ENCODE data around the gene ZNF333. TPM values are rescaled to one million over a fixed set of nuclear protein-coding genes. Genes with fewer than 3 reads are reported as not detected.

The ZNF333 gene
- total RNA-seq, 1 donor from 2014 or later = 19.9 TPM

GRCh38 chr19:14731200-14731599, 41.4 kb downstream of the ZNF333 start:
- Histone ChIP-seq H3K27ac (no peak overlapping the region), H3K9me3 (peaks cover 7% of the 10 kb centered on the region), H3K4me3 (no peak overlapping the region), H3K27me3 (no peaks in the 10 kb centered on the region), H3K4me1 (no peaks in the 10 kb centered on the region), H3K36me3 (no peaks in the 10 kb centered on the region)
- intact Hi-C loops (cut with DNase I) = no loop called here
- TF ChIP-seq POLR2AphosphoS5 (IDR thresholded peaks at IDR 0.05; ENCODE audit: insufficient read depth in 1 of 2, low read depth in 1 of 2) (no peak), POLR2A (IDR thresholded peaks at IDR 0.05) (no peak)
- TF ChIP-seq, protein P1, sequence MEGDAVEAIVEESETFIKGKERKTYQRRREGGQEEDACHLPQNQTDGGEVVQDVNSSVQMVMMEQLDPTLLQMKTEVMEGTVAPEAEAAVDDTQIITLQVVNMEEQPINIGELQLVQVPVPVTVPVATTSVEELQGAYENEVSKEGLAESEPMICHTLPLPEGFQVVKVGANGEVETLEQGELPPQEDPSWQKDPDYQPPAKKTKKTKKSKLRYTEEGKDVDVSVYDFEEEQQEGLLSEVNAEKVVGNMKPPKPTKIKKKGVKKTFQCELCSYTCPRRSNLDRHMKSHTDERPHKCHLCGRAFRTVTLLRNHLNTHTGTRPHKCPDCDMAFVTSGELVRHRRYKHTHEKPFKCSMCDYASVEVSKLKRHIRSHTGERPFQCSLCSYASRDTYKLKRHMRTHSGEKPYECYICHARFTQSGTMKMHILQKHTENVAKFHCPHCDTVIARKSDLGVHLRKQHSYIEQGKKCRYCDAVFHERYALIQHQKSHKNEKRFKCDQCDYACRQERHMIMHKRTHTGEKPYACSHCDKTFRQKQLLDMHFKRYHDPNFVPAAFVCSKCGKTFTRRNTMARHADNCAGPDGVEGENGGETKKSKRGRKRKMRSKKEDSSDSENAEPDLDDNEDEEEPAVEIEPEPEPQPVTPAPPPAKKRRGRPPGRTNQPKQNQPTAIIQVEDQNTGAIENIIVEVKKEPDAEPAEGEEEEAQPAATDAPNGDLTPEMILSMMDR (IDR thresholded peaks at IDR 0.05) = no peak
- DNase-seq (ENCODE audit: extremely low spot score in 2 of 2) = no peak

DNA sequence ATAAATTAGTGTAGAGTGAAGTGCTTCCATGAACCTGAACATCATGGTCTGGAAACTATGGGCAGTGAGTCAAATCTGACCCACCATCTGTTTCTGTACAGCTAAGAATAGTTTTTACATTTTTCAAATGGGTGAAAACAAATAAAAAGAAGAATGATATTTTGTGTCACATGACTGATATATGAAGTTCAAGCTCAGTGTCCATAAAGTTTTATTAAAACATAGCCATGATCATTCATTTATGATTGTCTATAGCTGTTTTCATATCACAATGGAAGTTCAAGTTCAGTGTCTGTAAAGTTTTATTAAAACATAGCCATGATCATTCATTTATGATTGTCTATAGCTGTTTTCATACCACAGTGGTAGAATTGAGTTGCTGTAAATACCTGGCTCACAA, 42.7 kb downstream of the ZNF333 start:
- intact Hi-C loops (cut with DNase I) = no loop called here
- Histone ChIP-seq H3K27me3 (no peaks in the 10 kb centered on the region), H3K4me1 (no peaks in the 10 kb centered on the region), H3K27ac (no peak overlapping the region), H3K9me3 (no peaks in the 10 kb centered on the region), H3K36me3 (no peaks in the 10 kb centered on the region), H3K4me3 (no peak overlapping the region)
- TF ChIP-seq, protein P1 (IDR thresholded peaks at IDR 0.05) = no peak
- TF ChIP-seq POLR2AphosphoS5 (IDR thresholded peaks at IDR 0.05; ENCODE audit: insufficient read depth in 1 of 2, low read depth in 1 of 2) (no peak), POLR2A (IDR thresholded peaks at IDR 0.05) (no peak)
- DNase-seq (ENCODE audit: extremely low spot score in 2 of 2) = no peak

DNA sequence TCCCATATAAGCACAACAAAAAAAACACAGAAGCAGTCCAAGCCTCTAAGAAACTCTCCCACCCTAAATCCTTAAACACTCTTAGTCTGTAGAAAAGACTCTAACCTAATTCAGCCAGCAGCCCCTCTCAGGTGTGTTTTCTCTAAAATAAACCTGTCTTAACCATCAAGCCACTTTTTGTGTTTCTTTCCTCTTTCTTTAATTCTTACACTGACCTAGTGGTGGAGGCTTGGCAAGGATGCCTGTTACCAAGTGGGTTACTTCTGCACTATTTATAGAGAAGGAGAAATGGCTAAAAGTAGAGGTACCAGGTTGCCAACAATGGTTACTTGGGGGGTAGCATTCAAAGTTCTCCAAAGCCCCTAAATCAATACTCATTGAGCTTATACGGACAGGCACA, 43.7 kb downstream of the ZNF333 start:
- no peak for TF ChIP-seq POLR2A (IDR thresholded peaks at IDR 0.05)
- TF ChIP-seq POLR2AphosphoS5 (IDR thresholded peaks at IDR 0.05; ENCODE audit: insufficient read depth in 1 of 2, low read depth in 1 of 2) = no peak
- TF ChIP-seq, protein P1 (IDR thresholded peaks at IDR 0.05) = no peak
- H3K27ac ChIP-seq = no peak overlapping the region
- H3K36me3 ChIP-seq = no peaks in the 10 kb centered on the region
- H3K27me3 ChIP-seq = no peaks in the 10 kb centered on the region
- no peaks in the 10 kb centered on the region for H3K9me3 ChIP-seq
- no peaks in the 10 kb centered on the region for H3K4me1 ChIP-seq
- DNase-seq (ENCODE audit: extremely low spot score in 2 of 2) = no peak
- intact Hi-C loops (cut with DNase I) = no loop called here
- H3K4me3 ChIP-seq = no peak overlapping the region

DNA sequence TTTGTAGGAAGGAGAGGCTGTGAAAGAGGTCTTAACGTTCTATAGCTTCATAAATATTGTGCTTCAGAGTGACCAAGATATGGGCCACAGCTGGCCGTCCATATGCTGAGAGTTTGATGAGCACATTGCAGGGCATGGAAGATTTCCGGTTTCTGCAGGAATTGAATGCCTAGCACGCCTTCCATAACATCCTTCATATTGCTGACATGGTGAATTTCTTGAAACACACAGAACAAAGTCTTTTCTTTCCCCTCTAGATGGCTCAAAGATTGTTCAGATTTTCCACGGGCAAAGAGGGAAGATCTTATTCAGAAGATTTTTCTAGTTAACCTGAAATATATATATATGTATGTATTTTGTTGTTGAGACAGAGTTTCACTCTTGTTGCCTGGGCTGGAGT, 46.1 kb downstream of the ZNF333 start:
- Histone ChIP-seq H3K4me3 (no peak overlapping the region), H3K4me1 (no peaks in the 10 kb centered on the region), H3K27ac (no peak overlapping the region), H3K36me3 (no peaks in the 10 kb centered on the region), H3K27me3 (no peaks in the 10 kb centered on the region), H3K9me3 (no peaks in the 10 kb centered on the region)
- intact Hi-C loops (cut with DNase I) = no loop called here
- DNase-seq (ENCODE audit: extremely low spot score in 2 of 2) = no peak
- TF ChIP-seq POLR2A (IDR thresholded peaks at IDR 0.05) (no peak), POLR2AphosphoS5 (IDR thresholded peaks at IDR 0.05; ENCODE audit: insufficient read depth in 1 of 2, low read depth in 1 of 2) (no peak)
- TF ChIP-seq, protein P1 (IDR thresholded peaks at IDR 0.05) = no peak

DNA sequence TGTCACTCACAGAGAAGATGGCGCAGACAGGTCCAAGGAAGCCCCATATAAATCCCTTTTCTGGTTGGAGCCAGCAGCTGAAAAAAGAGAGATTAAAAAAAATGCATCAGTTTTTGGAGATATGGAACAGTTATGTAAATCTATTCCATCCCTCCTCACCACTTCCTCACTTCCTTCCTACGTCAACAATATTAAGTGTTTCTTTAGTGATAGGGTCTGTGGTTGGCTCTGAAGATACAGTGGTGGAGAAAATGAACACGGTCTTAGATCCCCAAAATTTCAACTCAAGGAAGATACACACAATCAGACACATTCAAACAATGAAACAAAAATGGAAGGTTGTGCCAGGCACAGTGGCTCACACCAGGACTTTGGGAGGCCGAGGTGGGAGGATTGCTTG, 57.0 kb downstream of the ZNF333 start:
- no peaks in the 10 kb centered on the region for H3K9me3 ChIP-seq
- DNase-seq (ENCODE audit: extremely low spot score in 2 of 2) = no peak
- H3K4me1 ChIP-seq = no peaks in the 10 kb centered on the region
- no peak for TF ChIP-seq POLR2AphosphoS5 (IDR thresholded peaks at IDR 0.05; ENCODE audit: insufficient read depth in 1 of 2, low read depth in 1 of 2)
- H3K27me3 ChIP-seq = no peaks in the 10 kb centered on the region
- no peaks in the 10 kb centered on the region for H3K36me3 ChIP-seq
- no peak overlapping the region for H3K4me3 ChIP-seq
- H3K27ac ChIP-seq = no peak overlapping the region
- intact Hi-C loops (cut with DNase I) = no loop called here

DNA sequence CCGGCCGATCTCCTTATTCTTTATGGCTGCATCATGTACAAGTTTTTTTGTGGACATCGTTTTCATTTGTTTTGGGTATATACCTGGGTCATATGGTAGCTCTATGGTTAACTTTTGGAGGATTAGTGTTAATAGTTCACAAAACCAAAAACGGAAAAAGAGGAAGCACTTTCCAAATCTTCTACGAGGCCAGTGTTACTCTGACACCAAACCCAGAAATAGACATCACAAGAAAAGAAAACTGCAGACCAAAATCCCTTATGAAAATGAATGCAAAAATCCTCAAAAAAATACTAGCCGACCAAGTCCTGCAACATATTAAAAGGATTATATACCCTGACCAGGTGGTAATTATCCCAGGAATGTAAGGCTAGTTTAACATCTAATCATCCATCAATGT, 58.8 kb downstream of the ZNF333 start:
- Histone ChIP-seq H3K4me1 (no peaks in the 10 kb centered on the region), H3K27me3 (no peaks in the 10 kb centered on the region), H3K4me3 (no peak overlapping the region), H3K36me3 (no peaks in the 10 kb centered on the region), H3K9me3 (no peaks in the 10 kb centered on the region), H3K27ac (no peak overlapping the region)
- TF ChIP-seq POLR2A (IDR thresholded peaks at IDR 0.05) = no peak
- no peak for TF ChIP-seq POLR2AphosphoS5 (IDR thresholded peaks at IDR 0.05; ENCODE audit: insufficient read depth in 1 of 2, low read depth in 1 of 2)
- TF ChIP-seq, protein P1 (IDR thresholded peaks at IDR 0.05) = no peak
- no peak for DNase-seq (ENCODE audit: extremely low spot score in 2 of 2)
- intact Hi-C loops (cut with DNase I) = no loop called here
